Activated naive CD4-positive, alpha-beta T cell treated with Interleukin-2 at 50 U/mL for 16 hours (primary cell): Measurements from ENCODE around the gene TBC1D9B.

ENCODE experiments used
- DNase-seq: peaks from one replicate; pipeline ENCODE4 v3.0.0-alpha.2; 2020

TBC1D9B gene

GRCh38 chr5:179907556-179908324 is at the start of gene TBC1D9B:
TSS of gene TBC1D9B (minus strand) at chr5:179907897. CDS start at chr5:179907821, 76 bp downstream.
- DNase-seq: peak; percentile 71

GRCh38 chr5:179955630-179956029 is 47.9 kb upstream of the TBC1D9B start:
- DNase-seq: no peak

- DNase-seq: no peak
Measured at GRCh38 chr5:179955062-179955461, 47.4 kb upstream of the TBC1D9B start.

DNA sequence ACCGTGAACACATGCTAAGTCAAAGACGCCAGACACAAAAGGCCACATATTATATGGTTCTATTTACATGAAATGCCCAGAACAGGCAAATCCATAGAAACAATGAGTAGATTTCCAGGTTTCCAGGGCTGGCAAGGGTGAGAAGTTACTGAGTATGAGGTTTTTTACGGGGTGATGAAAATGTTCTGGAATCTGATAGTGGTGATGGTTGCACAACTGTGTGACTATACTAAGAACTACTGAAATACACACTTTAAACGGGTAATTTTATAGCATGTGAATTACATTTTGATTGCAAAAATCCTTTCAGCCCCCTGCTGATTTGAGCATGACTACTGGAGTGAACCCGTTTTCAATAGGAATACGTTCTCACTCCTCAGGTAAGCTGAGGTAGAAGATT is 46.7 kb upstream of the TBC1D9B start:
- DNase-seq: no peak

DNA sequence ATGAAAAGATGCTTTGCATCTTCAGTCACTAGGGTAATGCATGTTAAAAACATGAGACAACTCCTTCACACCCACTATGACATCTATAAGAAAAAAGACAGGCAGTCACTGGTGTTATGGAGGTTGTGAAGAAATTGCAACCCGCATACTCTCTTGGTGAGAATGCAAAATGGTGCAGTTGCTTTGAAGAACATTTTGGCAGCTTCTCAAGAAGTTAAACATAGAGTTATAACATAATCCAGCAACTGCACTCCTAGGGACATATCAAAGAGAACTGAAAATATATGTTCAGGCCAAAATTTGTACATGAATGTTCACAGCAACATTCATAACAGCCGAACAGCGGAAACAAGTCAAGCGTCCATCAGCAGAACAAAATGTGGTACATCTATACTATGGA is 46.3 kb upstream of the TBC1D9B start:
- no peak for DNase-seq

DNA sequence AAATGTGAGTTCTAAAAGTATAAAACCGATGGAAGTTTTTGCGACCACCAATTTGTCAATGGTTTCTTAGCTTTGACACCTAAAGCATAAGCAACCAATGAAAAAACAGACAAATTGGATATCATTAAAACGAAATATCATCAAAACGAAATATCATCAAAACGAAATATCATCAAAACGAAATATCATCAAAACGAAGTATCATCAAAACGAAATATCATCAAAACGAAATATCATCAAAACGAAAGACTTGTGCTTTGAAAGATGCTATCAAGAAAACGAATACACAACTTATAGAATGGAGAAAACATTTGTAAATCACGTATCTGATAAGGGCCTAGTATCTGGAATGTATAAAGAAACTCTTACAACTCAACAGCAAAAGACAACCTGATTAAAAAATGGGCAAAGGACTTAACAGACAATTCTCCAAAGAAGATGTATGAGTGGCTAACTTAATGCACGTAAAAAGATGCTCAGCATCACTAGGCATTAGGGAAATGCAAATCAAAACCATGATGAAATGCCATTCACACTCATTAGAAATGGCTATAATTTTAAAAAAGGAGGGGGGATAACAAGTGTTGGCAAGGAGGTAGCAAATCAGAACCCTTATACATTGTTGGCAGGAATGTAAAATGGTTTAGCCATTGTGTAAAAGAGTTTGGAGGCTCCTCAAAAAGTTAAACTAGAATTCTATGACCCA is 29.4 kb upstream of the TBC1D9B start:
- DNase-seq: no peak

GRCh38 chr5:179930788-179931473 is 23.2 kb upstream of the TBC1D9B start:
- no peak for DNase-seq

- no peak for DNase-seq
Measured at GRCh38 chr5:179927824-179928223, 20.1 kb upstream of the TBC1D9B start.

DNA sequence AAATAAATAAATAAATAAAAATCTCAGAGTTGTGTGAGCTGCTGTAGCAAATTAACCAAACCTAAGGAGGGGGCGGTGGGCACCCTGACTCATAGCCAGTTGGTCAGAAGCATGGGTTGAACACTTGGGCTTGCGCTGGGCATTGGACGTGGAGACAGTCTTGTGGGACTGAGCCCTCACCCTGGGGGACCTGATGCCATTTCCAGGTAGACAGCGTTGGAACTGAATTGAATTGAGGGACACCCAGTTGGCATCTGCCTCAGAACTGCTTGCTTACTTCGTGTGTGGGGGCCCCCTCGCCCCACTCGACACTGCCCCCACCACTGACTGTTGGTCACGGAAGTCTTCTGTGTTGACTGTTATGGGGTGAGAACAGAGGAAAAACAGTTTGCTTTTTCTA is 19.0 kb upstream of the TBC1D9B start:
- no peak for DNase-seq

DNA sequence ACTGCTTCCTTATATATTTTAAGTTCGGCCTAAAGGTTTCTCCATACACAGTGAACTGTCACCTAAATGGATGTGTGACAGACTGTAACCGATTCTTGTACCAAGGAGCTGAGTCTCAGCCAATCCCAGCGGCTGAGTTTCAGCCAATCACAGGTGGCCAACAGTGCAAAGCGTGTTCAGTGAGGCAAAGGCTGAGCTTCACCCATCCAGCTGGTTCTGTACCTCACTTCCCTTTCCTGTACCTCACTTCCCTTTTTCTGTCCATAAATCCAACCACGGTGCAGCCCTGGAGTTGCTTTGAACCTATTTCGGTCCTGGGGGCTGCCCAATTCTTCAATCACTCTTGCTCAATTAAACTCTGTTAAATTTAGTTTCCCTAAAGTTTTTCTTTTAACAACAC is 15.7 kb upstream of the TBC1D9B start:
- no peak for DNase-seq

DNA sequence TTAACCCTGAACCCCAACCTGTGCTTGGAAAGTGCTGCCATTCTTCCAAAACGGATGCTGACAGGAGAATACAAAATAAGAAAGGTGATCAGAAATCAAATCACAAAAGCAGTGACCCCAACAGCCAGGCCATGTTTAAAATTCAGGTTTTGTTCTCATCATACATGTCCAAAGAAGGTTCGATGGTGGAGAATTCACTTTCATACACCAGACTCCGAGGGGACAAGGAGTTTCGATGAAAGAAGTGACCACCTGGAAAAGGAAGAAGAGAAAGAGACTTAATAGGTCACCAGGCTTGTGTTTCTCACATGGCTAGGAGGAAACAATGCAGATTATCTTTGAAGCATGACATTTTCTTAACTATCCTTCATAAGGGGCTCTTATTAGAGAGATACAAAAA is 12.5 kb upstream of the TBC1D9B start:
- DNase-seq: no peak

GRCh38 chr5:179919487-179920060 is 11.9 kb upstream of the TBC1D9B start:
- no peak for DNase-seq

DNA sequence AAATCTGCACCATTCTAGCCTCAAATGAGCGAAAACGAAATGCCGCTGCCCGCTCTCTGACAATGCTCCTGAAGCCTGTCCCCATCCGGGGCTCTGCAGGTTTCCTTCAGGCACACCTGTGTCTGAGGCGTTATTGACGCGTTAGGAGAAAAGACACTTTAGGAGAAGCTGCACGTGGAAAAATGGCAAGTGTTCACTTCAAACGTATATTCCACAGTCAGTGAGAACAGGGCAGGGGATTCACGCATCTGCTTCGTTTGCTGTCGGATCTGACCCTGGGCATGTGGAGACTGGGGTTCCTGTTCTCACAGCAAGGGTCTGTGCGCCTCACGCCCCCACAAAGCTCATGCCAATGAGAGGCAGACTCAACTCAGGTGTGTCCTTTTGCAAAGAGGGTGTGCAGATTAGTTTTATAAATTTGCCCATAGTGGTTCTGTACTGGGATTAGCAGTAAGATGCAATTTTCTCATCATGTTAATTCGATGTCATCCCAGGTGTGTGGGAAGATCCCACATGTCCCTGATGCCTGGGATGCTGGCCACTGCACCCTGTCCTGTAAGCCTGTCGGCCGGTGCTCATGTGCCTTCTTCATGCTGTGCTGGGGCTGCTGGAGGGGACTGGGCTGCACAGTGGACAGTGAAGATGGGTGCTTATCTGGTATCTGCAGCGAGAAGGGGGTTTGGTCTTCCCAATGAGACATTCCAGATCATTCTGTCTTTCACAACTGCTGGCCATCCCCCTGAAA is 11.2 kb upstream of the TBC1D9B start:
- DNase-seq: no peak

DNA sequence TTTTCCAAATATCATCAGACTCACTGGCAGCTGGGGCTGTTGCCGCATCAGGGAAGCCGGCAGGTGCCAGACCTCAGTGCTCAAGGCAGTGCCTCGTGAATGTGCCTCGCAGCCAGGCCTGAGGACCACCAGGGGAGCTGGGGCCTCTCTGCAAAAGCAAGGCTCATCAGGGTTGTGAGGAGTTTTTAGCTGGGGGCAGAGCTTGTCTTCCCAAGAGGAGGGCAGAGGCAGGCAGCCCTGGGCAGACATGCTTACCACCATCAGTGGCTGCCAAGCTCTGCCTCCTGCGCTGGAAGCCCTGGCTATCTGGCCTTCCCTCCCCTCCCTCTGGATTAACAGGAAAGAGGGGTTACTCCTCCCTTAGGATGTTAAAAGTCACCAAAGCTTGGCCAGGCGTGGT is 8.8 kb upstream of the TBC1D9B start:
- DNase-seq: no peak

- DNase-seq: no peak
Measured at GRCh38 chr5:179915406-179915935, 7.8 kb upstream of the TBC1D9B start.

DNA sequence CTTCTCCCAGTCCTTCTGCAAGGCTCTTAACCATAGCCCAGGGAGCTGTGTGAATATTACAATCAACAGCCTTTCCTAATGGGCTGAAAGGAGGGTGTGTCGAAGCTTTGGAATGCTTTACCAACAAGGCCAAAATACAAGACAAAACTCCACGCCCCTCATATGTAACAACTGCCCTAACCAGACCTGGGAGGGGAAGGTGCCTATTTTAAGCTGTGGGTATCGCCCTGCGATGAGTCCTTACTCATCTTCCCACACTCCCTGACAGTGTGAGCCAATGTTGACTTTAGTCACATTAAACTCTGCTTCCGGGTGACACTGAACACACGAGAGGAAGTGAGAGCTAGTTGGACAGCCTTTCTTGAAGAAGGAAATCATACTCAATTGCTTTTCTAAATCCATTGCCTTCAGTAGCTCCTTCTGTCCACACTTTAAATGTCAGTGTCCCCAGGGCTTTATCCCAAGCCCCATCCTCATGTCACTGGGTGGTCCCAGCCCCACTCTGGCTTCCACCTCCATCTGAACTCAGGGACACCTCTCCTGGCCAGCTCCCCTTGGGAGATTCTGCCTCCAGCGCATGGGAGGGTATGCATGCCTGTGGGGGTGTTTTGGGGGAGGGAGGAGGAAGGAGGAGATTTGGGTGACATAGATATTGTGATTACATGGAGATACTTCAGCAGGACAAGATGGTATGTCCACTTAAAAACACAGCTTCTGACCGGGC is 6.5 kb upstream of the TBC1D9B start:
- DNase-seq: no peak

DNA sequence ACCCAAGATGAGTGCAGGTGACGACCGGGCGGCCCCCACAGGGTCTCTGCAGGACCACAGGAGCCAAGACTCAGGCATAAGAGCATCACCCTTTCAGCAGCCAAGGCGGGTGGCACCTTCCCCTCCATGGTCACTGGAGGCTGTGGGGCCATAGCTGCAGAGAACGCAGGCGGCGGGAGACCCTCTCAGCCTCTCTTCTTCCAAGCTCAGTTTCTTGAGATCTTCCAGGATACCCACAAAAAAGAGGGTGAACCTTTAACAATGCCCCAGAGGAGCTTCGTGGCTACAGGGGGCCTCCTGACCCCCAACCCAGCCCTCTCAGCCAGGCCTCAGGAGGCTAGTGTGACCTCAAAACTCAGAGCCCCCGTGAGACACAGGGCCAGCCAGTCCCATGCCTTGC is 5.8 kb upstream of the TBC1D9B start:
- DNase-seq: no peak

- DNase-seq: no peak
Measured at GRCh38 chr5:179912951-179913350, 5.3 kb upstream of the TBC1D9B start.

DNA sequence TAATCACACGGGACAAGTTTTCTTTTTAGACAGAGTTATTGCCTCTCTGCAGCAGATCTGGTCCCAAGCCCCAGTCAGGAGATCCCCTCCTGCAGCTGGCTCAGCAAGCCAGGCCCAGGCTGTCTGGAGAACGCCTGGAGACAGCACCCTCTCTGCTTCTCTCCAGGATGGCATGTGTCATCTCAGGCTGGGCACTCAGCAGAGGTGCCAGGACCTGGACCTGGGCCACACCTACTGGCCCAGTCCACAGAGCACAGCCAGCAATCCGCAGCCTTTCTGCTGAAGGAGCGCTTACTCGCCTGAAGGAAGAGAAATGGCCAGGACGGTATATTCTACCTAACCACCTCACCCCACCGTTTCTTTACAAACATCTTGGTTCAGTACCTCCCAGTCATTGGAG is 4.7 kb upstream of the TBC1D9B start:
- no peak for DNase-seq

- no peak for DNase-seq
Measured at GRCh38 chr5:179909224-179909623, 1.5 kb upstream of the TBC1D9B start.

DNA sequence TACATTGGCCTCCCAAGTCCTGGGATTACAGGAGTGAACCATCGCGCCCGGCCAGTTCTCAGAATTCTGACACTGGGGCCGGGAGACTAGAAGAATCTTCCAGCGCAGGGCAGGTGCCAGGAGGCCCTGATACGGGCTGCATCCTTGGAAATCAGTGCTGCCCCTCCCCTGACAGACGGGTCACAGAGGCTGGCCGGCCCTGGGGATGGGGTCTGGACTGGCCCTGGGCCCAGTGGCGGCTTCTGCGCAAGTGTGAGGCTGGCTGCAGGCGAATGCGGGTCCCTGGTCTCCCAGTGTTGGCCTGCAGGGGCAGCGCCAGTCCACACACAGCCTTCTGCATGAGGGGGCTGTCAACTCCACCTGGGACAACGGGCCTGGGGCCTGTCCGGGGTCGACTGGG is 831 bp upstream of the TBC1D9B start:
- DNase-seq: no peak
